Medulla oblongata (tissue), 1 donor: ENCODE data around the gene PROC.
"Not testable (repeated sequence)": the region's sequence is repeated elsewhere in the genome, so short reads cannot be mapped to it uniquely, and the experiment has no call there.

Experiments used
- DNase-seq: peaks from one replicate; pipeline ENCODE4 v3.0.0-alpha.2; 2015; ENCODE audit errors: extremely low spot score

PROC gene

DNA sequence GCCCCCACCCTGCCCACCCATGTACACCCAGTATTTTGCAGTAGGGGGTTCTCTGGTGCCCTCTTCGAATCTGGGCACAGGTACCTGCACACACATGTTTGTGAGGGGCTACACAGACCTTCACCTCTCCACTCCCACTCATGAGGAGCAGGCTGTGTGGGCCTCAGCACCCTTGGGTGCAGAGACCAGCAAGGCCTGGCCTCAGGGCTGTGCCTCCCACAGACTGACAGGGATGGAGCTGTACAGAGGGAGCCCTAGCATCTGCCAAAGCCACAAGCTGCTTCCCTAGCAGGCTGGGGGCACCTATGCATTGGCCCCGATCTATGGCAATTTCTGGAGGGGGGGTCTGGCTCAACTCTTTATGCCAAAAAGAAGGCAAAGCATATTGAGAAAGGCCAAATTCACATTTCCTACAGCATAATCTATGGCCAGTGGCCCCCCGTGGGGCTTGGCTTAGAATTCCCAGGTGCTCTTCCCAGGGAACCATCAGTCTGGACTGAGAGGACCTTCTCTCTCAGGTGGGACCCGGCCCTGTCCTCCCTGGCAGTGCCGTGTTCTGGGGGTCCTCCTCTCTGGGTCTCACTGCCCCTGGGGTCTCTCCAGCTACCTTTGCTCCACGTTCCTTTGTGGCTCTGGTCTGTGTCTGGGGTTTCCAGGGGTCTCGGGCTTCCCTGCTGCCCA, 9.3 kb downstream of the PROC start:
- DNase-seq = no peak

DNA sequence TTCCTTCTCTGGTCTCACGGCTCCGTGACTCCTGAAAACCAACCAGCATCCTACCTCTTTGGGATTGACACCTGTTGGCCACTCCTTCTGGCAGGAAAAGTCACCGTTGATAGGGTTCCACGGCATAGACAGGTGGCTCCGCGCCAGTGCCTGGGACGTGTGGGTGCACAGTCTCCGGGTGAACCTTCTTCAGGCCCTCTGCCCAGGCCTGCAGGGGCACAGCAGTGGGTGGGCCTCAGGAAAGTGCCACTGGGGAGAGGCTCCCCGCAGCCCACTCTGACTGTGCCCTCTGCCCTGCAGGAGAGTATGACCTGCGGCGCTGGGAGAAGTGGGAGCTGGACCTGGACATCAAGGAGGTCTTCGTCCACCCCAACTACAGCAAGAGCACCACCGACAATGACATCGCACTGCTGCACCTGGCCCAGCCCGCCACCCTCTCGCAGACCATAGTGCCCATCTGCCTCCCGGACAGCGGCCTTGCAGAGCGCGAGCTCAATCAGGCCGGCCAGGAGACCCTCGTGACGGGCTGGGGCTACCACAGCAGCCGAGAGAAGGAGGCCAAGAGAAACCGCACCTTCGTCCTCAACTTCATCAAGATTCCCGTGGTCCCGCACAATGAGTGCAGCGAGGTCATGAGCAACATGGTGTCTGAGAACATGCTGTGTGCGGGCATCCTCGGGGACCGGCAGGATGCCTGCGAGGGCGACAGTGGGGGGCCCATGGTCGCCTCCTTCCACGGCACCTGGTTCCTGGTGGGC, 10.0 kb downstream of the PROC start:
- no peak for DNase-seq

DNA sequence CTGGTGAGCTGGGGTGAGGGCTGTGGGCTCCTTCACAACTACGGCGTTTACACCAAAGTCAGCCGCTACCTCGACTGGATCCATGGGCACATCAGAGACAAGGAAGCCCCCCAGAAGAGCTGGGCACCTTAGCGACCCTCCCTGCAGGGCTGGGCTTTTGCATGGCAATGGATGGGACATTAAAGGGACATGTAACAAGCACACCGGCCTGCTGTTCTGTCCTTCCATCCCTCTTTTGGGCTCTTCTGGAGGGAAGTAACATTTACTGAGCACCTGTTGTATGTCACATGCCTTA, 10.5 kb downstream of the PROC start:
- no peak for DNase-seq

DNA sequence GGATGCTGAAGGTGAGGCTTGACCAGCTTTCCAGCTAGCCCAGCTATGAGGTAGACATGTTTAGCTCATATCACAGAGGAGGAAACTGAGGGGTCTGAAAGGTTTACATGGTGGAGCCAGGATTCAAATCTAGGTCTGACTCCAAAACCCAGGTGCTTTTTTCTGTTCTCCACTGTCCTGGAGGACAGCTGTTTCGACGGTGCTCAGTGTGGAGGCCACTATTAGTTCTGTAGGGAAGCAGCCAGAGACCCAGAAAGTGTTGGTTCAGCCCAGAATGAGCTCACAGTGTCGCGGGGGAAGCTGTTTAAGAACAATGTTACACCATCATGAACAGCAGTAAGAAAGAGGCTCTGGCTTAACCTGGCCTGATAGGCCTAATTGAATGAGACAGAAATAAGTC, 11.1 kb downstream of the PROC start:
- DNase-seq = no peak

DNA sequence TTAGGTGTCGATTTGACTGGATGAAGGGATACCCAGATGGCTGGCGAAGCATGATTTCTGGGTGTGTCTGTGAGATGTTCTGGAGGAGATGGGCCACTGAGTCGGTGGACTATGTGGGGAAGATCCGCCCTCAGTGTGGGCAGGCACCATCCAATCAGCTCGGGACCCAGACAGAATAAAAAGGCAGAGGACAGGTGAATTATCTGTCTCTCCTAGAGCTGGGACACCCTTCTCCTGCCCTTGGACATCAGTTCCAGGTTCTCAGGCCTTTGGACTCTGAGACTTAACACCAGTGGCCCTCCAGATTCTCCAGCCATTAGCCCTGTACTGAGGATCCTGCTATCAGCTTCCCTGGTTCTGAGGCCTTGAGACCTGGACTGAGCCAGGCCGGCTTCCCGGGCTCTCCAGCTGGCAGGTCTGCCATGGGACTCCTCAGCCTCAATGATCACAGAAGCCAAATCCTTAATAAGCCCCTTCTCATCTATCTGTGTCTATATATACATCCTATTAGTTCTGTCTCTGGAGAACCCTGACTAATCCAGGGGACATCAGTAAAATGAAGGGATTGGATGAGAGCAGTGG, 11.7 kb downstream of the PROC start:
- no peak for DNase-seq

DNA sequence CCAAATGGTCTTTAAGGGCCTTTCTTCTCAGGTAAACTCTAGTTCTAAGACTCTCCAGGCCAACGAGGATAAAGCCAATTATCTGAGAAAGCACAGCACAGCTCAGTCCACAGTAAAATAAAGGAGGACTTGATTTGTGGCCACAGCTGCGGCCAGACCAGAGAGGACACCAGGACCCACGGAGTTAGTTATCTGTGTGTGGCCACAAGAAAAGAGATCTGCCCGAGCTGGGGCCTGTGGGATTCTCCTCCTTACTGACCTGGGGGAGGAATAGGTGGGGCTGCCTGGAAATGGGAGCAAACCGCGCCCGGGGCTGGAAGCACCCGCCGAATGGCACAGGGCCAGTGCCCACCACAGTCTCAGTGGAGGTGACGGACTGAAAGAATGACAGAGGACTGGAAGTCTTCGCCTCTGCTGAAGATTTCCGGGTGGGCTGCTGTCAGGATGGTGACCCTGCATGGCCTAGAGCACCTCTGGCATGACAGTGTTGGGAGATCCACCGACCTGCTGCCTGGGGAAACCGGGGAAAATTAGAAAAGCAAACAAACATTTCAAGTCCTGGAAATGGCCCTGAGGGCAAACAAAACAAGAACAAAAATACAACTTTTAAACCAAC, 13.3 kb downstream of the PROC start:
- no peak for DNase-seq

DNA sequence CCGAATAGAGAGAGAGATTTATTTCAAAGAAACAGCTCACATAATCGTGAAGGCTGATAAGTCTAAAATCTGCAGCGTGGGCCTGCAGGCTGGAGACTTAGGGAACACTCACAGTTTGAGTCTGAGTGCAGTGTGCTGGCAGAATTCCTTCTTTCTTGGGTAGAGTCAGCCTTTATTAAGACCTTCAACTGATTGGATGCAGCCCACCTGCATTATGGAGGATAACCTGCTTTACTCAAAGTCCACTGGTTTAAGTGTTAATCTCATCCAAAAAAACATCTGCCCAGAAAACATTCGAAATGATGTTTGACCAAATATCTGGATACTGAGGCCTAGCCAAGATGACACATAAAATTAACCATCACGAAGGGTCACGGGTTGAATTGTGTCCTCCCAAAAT, 16.3 kb downstream of the PROC start:
- no peak for DNase-seq

DNA sequence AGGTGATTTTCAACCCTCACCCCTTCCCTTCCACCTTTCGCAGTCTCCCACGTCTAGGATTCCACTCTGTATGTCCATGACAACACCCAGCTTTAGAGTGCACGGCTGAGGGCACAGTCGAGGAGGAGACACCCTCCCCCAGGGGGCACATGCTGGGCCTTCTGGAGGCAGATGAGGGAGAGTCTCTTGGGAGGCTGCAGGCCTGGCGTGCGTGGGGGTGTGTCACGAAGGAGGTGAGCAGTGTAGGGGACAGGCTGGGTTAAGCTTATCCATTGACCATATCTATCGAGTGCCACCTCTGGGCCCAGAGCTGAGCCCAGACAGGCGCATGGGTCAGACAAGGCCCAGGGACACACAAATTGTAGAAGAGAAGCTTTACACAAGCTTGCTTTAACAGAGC, 18.8 kb downstream of the PROC start:
- no peak for DNase-seq

DNA sequence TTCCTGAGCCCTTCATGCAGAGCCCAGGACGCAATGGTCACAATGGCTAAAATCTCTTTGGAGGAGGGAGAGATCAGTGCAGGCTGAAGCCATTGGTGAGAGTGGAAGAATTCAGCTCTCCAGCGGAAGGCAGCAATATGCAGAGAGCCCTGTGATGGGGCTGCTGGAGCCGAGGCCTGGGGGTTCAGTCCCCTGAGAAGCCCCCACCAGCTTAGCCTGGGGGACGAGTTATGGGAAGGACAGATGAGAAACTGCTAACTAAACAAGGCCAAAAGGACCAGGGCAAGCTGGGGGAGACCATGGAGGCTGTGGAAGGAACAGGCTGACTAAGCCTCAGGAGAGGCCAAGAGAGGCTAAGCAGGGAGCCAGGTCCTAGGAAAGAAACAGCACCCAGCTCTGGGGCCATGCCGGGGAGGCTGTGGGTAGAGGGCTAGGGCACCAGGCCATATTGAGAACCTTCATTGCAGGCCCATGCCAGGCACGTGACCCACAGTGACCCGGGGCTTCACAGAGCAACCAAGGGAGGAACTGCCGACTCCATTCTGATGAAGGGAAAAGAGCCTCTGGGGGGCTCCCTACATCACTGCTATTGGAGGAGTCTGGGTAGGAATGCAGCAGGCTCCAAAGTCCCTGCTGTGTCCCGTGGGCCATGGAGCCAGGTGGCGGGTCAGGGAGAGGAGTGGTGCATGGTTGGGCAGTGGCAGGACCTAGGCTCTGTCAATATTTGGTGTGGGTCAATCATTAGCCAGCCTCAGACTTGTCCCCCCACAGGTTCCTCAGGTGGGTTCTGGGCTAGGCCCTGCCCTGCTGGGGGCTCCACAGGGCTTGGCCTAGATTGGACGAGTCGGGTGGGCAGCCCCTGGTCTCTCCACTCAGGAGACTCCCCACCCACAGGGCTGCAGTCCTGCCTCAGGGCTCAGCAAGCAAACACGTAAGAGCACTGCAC, 19.8 kb downstream of the PROC start:
- no peak for DNase-seq

DNA sequence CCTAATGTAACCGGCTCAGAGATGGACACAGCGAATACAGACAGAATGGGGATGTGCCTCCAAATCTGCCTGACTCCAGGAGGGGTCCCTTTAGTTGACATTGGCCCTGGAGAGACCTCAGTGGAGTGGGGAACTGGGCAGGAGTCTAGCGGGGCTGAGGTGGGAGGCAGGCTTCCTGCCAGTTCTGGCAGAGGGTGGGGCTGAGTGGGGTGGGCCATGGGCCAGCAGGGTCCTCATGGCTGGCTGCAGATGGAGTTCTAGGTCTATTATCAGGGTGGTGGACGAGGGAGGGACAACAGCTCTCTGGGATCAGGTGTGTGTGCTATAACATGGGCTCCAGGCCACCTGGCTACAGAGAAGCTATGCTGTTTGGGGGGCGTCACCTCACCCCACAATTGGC, 21.1 kb downstream of the PROC start:
- no peak for DNase-seq

DNA sequence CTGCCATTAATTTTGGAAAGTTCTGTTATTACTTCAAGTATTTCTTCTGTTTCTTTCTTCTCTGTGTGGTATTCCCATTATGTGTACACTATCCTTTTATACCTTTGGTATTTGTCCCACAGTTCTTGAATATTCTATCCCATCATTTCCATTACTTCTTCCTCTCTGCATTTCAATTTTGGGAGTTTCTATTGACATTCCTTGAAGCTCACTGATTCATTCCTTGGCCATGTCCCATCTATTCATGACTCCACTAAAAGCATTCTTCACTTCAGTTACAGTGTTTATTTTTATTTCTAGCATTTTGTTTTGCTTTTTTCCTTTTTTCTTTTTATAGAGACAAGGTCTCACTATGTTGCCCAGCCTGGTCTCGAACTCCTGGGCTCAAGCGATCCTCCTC, 30.3 kb downstream of the PROC start:
- no peak for DNase-seq

DNA sequence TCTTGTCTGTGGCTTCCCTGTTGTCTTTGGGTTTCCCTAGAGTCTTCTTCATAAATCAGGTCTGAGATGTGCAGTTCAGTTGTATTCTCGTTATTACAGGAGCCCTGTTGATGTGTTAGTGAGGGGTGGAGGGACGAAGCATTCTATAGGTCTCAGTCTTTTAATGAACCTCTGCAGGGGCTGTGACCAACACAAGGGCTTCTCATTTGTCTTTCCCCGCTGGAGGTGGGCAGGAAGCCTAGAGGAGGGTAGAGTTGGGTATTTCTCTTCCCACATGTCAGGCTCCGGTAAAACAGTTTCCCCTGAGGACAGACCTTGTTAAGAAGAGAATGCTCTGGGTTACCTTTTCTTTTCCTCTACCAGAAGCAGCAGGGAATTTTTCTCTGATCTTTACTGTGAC, 31.2 kb downstream of the PROC start:
- DNase-seq = no peak

DNA sequence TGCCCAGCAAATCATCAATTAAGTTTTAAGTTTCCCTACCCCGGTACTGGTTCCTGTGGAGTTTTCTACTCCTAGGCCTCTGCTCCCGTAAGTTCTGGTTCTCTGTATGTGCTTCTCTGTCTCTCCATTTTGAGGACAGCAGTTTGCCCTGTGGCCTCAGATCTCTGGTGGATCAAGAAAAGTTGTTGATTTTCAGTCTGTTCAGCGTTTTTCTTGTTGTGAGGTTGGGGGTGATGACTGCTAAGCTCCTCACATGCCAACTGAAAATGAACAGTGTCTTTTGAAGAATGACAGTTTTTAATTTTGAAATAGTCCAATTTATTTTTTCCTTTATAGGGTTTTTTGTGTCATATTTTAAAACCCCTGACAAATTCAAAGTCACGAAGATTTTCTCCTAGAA, 31.7 kb downstream of the PROC start:
- no peak for DNase-seq

DNA sequence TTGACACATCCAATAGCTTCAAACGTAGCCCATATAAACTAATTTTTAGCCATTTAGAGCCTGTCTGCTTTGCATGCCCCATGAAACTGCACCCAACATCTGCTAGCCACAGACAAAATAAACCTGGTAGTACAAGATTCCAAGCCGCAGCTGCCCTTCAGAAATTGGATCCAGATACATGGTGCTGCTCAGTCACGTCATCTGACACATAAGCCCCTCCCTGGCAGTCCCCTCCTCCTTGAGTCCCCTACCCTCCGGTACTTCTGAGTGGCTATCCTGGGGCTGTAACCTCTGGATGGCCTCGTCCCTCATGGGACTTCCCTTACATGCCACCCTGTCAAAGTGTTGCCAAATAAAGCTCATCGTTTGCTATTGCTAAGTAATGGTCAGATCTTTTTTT, 33.8 kb downstream of the PROC start:
- no peak for DNase-seq

DNA sequence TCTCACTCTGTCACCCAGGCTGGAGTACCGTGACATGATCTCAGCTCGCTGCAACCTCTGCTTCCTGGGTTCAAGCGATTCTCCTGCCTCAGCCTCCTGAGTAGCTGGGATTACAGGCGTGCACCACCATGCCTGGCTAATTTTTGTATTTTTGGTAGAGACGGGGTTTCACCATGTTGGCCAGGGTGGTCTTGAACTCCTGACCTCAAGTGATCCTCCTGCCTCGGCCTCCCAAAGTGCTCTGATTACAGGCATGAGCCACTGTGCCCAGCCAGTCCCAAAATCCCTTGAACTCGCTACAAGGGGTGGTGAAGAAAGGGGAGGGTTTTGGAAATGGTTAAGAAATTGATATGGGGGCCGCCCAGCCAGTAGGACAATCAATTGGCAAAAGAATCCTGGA, 34.2 kb downstream of the PROC start:
- not testable (repeated sequence) for DNase-seq

DNA sequence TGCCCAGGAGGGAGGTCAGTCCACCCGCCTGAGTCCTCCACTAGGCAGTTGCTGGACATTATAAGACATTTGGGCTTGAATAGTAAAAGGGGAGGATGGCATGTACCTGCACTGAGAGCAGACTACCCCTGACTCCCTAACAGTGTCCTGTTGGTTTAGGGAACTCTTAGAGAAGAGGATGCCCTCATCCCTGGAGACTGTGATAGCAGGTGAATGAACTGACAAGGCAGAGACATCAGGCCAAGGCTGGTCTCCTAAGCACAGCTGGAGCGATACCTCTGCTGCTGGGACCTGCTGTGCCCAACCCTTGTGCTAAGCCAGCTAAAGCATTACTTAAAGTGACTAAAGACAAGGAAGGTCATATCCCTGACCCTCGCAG, 34.8 kb downstream of the PROC start:
- DNase-seq = no peak

DNA sequence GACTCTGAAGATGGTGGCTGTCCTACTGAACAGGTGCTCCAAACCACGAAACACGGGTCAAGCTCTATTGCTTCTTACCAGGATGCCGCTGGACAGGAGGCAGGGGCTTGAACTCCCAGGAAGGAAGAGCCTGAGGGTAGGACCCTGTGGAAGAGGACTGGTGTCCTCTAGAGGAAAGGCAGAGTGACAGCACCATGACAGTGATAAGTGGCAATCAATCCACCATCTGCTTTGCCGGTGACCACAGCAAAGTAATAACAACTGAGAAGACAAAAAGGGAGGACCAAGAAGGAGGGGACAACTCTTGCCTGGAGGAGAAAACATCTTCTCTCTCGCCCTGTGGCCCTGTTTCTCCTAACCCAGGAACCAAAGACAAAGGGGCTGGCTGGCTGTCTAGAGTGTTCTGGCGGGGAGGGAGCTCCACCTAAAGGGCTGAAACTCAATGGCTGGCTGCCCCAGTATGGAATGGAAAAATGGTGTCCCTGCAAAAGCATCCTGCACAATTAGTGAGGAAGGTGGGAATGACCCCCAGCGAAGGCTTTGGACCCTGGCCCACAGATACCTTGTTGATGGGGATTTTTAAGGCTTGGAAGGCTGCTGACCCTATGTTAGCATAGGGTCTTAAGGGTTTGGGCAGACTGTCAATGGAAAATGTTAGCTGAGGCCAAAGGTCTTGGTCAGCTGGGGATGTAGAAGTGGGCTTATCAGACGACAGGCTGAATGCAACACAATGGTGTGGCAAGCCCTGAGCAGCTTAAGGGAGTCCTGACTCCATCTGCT, 35.4 kb downstream of the PROC start:
- DNase-seq = peak; percentile 5

DNA sequence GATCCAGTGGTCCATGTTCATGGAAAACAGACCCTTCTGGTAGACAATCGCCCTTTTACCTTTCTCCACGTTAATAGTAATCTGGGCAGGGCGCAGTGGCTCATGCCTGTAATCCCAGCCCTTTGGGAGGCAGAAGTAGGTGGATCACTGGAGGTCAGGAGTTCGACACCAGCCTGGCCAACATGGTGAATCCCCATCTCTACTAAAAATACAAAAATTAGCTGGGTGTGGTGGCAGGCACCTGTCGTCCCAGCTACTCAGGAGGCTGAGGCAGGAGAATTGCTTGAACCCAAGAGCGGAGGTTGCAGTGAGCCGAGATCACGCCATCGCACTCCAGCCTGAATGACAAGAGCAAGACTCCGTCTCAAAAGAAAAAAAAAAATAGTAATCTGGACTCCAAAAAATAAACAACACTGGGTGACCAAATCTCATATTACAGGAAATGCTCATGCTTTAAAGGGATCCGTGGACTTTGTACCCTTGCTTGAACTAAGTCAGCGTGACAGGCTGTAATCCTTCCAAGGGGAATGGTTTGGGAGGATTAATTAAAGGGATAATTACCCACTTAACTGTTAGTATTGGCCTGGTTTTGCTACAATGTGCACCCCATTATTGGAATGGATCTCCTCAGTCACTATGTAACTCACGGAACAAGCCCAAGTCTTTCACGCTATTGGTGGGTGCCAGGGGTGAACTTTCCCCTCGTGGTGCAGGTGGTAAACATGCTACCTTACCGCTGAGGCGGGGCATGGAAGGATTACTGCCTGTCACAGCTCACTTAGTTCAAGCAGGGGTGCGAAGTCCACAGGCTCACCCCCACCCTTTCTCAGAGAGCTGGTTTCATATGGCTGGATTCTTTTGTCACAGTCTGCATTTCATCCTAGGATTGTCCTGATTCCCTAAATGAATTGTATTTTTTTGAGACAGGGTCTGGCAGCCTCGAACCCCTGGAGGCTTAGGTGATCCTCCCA, 36.7 kb downstream of the PROC start:
- DNase-seq = no peak

DNA sequence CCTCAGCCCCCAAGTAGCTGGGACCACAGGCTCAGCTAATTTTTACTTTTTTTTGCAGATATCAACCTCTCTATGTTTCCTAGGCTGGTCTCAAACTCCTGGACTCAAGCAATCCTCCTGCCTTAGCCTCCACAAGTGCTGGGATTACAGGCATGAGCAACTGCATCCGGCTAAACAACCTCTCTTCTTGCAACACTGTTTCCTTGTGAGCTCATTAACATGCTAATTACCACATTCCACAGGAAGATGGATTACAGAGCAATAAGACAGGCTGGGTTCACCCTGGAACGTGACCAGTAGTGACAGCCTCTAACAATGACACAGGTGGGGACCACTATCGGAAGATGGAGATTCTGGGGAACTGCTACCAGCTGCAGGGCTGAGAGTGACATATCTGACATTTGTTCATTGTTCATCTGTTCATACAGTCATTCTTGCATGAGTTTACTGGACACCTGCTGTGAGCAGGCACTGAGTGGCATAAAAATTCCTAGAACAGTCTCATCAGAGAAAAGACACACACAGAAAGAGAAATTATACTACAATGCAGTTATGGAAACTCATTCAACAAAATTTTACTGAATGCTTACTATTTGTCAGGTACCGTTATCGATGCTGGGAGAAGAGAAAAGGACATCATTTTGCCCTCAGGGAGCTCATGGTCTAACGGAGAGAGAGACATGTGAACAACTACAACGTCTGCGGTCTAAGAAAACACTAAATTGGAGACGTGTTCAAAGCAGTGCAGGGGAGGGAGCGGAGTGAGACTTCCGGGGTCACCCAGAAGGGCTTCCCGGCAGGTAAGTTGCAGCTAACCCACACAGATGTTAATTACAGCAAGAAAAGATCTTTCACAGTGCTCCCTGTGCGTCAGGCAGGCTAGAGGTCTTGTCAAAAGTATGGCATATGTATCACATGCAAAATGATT, 37.6 kb downstream of the PROC start:
- DNase-seq = no peak
